Activated CD4-positive, alpha-beta T cell treated with anti-CD3 and anti-CD28 coated beads, Interleukin-2, amount 50 U/mL, for 24 hours (primary cell): Measurements from ENCODE around the gene DIPK1A.

Source experiments
- DNase-seq, 2 donors: peaks; one replicate each; pipeline ENCODE4 v3.0.0-alpha.2; 2020; ENCODE audit warnings: low read depth in 1 of 2, low spot score in 1 of 2

DIPK1A gene

DNA sequence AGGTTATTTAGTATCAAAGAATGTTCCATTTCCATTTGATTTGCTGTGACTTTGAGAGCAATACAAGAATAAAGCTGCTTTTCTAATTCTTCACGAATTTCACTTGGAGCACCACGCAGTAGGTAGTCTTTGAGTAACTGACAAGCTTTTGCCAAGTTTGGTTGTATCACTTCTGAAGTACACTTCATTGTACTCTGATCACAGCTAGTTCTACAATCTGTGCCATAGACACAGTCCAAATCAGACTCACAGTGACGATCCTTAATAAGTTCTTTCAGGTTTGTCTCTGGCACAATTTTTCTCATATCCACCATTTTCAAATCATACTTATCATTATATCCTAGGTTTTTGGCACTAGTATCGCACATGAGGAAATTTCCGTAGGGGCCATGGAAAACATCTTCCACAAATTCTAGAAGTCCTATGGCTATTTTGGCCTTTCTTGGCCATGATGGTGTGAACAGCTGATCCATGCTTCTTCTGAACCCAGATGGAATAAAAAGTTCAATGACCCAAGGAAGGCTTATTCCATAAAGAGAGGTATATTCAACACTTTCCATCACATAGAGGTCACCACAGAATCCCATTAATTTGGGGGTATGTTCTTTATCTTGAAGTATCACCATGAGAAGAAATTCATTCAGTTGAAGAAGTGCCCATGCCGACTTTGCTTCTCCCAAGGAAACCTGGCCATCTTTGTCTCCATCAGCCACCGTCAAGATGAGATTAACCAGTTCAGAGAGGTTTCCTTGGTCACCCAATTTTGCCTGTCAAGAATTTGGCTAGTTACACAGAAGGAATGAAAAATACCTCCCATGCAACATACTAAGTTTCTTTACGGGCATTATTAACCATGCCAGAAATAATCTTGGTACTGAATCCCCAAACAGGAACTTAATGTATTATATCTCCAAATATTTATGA lies 117.6 kb downstream of the DIPK1A start:
- no peak for DNase-seq

DNA sequence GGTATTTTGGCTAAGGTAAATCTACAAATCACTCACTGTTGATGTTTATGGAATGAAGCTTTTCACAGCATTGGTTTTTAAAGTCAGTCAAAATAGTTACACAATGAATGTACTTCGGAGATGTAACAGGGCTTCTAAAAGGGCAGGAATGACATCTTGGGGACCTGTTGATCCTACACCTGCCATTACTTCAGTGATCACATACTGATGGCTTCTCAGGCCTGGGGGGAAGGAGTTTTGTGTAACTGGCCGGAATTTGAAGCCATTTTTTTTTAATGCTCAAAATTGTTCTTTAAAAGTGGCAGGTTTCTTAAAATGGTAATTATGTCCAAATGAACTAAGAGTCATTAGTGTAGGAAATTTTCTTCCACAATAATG lies 118.2 kb downstream of the DIPK1A start:
- no peak for DNase-seq

DNA sequence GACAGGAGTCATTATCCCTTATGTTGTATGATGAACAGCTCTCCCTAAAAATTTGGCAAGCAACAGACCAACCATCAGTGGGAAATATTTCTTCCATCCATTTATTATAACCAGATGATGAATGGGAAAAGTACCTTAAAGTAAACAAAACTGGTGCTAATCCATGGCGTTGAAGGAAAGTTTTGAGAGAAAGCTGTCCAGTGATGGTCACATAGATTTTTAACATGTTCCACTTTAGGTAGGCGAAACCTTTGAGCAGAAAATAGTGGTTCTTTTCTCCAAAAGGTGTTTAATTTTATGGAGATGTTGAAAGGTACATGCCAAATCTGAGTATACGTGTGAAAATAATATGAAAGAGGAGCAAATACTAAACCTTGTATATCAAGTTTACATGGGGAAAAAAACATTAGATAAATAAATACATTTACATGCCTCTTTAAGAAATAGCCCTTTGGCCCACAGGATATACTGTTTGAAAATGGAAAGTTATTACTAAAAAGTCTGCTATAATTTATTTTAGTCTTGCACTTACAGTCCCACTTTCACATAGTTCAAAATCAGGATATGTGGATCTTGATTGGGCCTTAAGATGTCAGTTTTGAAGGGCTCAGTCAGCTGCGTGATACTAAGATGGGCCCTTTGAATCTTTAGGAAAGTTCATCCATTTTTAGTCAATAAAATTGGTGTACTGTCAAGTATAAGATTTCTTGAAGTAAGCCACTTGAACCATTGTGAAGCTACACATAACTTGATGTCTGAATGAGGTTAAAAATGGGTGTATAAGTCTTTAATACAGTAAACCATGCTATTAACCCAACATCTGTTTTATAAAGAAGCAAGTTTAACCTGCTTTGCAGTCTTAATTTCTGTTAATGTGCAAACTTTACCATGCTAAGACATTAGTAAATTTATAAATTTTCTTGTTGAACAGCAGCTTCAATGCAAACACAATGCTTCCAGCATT lies 118.9 kb downstream of the DIPK1A start:
- DNase-seq = no peak

DNA sequence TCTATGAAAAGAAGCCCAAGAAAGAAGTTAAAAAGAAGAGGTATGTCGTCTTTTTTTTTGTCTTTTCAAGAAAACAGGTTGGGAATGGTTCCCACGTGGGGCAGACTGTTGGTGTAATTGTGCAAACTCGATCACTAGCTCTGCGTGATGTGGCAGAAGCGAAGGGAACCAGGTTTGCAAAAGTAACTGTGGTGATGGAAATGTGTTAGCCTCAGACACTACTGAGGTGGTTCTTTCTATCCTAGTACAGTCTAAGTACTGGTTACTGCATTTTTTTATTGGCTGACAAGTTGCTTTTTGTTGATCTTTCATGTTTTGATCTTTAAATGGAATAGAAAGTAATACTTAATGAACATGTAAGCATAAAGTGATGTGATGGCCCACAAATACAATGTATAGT lies 120.7 kb downstream of the DIPK1A start:
- DNase-seq = no peak

DNA sequence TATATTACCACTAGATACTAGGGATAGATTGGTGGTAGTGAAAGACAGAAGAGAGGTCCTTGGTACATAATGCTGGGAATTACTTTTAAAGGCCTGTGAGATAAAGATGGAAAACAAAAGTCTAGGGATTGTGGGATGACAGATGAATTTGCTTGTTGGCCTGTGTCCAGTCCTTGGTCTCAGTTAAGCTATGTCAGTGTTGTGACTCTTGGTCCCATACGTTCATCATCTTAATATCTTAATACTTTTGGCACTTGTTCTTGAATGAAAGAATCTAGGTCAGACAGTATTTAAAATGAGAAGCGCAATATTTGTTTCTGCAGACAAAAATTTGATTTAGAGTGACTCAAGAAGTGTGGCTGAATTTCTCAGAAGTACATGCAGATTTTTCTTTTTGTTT lies 121.8 kb downstream of the DIPK1A start:
- DNase-seq = no peak

DNA sequence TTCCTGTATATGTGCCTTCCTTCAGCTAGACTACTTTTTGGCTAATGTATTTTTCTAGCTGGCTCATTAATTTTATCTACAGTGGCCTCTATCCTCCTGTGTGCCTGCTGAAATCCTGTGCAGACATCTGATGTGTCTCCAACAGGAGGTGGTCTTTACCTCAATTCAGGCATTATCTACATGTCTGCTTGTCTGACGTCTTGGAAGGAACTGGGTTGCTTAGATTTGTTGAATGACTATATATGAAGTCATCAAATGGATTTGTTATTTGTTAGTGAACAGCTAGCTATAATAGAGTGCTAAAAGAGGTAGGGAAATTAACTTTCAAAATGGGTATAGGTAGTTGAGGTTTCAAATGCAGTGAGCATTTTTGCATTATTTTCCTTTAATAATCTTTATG lies 122.7 kb downstream of the DIPK1A start:
- DNase-seq = no peak

DNA sequence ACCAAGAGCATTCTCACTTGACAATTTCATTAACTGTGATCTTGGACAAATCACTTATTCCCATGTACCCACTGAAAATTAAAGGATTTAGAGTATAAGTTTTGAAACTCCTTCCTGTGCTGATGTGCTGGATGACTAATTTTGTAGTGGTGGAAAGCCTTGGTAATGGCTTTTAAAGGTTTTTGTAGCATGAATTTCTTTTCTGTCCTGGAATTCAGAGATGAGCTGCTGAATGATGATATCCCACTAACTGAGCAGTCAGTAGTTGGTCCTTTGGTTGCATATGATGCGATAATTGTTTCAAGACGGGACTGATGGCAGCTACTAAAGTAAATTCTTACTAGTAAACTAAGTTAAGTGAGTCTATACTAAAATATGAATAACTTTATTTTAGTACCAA lies 124.2 kb downstream of the DIPK1A start:
- DNase-seq = no peak

DNA sequence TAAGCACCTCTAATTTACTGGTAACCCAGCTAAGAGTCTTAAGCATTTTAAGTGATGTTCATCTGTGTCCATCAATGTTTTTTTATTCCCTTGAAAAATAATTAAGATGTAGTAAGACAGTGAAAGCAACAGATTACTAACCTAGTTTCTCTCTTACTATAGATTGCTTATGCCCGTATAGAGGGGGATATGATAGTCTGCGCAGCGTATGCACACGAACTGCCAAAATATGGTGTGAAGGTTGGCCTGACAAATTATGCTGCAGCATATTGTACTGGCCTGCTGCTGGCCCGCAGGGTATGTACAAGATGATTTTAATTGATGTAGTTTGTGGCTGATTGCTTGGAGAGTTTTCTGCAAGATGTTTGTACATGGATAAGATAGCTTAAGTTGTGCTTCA lies 126.6 kb downstream of the DIPK1A start:
- no peak for DNase-seq

DNA sequence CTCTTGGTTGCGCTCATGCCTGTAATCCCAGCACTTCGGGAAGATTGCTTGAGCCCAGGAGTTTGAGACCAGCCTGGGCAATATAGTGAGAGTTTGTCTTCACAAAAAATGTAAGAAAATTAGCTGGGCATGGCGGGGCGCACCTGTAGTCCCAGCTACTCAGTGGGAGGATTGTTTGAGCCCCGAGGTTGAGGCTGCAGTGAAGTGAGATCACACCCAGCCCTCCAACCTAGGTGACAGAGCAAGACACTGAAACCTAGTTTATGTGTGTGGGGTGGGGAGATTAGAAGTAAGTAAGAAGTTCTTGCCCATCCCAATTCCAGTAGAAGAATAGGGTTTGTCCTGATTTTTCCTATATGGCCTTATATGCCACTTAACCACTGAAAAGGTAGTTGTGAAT lies 127.4 kb downstream of the DIPK1A start:
- DNase-seq = no peak

DNA sequence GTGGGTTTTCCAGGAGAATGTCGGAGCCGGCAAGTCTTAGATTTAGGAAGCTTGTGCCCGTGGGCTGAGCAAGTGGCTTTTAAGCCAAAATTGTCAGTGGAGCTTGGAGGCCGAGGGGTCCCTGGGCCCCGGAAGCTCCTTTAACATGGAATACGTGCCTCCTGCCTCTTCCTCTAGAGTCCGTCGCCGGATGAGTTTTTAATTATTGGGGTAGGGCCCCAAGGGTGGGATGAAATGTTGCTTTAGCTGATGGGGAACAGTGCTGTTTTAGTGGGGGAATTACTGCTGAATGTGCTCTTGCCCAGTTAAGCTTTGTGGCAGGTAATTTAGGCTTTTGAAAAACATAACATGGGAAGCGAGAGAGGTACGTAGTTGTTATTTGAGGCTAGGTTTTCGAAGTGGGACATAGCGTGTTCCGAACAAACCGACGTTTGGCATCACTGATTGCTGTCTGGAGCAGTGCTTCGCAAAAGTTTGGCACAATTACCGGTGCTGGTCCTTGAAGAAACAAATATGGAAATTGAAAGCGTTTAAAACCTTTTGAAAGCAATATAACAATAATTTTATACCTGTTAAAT lies 128.6 kb downstream of the DIPK1A start:
- DNase-seq = no peak

DNA sequence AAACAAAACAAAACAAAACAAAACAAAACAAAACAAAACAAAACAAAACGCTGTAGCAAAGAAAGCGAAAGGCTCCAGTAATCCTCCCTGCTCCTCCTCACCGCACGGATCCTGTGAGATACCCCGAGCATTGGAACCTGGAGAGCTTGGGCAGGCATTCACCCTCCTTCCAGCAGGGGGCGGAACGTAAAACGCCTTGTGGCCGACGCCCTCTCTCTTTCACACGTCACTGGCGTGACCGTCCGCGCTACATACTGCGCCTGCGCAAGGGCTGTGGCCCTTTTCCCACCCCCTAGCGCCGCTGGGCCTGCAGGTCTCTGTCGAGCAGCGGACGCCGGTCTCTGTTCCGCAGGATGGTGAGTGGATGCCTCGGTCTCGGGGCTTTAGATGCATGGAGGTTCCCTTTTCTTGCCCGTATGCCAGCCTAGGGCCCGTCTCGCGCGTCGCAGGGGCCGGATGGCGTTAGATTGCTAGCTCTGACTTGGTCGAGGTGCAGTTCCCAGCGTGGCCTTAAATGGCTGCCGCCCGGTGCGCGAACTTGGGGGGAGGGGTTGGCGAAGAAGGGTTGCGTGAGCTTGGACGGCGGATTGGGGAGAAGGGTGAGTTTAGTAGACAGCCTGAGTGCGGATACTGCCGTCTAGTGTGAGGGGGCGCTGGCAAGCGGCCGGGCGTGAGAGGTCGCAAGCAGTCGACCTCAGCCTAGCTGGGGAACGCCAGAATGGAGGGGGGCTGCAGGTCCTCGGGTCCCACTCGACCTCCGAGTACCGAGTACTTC lies 129.3 kb downstream of the DIPK1A start, which contains the start of gene RPL5:
Gene RPL5 (plus strand): TSS at position 279 of the 775 bp plus-strand sequence. CDS start 75 bp downstream, at position 354.
- peak; percentile 96 to 97 for DNase-seq

DNA sequence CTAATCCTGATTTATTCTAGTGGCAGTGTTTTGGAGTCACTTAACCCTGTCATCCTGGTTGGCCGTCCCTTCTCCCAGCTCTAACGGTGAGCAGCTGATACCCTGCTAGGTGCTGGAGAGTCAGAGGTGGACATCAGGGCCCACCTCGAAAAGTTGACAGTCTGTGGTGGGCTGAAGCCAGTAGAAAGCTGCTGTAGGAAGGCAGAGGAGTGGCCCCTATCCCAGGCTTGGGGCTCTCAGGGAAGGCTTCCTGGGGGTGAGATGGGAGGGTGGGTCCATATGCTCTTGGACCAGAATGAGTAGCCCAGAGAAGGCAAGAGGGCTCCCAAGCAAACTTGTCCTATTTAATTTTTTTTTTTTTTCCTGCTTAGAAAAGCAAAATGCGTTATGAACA lies 129.9 kb downstream of the DIPK1A start:
- no peak for DNase-seq

DNA sequence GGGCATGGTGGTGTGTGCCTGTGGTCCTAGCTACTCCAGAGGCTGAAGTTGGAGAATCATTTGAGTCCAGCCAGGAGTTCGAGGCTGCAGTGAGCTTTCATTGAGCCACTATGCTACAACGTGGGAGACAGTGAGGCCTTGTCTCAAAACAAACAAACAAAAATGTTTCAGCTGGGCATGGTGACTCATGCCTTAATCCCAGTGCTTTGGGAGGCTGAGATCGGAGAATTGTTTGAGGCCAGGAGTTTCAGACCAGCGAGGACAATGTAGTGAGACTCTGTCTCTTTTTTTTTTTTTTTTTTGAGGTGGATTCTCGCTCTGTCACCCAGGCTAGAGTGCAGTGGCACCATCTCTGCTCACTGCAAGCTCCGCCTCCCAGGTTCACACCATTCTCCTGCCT lies 134.5 kb downstream of the DIPK1A start:
- no peak for DNase-seq

DNA sequence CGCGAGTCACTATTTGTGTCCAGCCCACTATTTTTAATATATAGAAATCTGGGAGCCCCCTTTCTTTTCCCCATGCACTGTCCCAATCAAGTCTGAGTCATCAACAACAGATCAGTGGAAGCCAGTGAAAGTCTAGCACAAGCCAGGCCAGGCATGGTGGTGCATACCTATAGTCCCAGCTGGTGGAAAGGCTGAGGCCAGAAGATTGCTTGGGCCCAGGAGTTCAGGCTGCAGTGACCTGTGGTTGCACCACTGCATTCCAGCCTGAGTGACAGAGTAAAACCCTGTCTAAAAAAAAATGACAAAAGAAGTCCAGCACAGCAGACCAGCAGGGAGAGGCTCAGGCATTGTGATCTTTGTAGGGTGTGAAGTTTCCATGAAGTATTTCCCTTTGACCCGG lies 138.4 kb downstream of the DIPK1A start:
- DNase-seq = no peak

DNA sequence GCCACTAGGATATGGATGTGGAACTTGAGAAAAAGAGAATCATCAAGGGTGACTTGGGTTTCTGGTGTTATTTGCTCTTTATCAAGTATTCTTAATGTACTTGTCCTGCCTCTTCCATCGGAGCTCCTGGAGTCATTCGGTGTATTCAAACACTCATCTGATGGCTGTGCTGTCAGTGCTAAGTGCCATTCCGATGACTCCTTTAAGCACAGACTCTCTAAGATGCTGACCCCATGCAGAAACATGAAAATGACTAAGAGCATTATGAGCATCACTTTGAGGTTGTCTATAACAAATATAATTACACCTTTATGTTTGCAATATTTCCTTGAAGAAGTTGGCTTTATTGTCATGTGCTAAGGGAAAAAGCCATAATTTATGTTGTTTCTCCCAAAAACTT lies 140.7 kb downstream of the DIPK1A start:
- no peak for DNase-seq

DNA sequence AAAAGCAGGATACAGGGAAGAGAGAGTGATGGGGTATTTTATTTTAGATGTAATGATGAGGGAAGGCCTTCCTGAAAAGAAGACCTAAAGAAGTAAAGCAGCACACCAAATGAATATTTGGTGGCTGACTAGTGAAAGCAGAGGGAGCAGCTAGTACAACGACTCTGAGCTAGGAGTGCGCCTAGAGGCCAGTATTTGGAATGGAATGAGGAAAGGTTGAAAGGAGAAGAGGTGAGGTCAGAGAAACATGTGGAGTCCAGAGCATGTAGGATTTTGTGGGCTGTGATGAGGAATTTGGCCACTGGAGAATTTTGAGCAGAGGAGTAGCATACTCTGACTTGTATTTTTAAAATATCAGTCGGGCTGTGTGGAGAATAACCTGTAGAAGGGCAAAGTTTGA lies 141.2 kb downstream of the DIPK1A start:
- no peak for DNase-seq

DNA sequence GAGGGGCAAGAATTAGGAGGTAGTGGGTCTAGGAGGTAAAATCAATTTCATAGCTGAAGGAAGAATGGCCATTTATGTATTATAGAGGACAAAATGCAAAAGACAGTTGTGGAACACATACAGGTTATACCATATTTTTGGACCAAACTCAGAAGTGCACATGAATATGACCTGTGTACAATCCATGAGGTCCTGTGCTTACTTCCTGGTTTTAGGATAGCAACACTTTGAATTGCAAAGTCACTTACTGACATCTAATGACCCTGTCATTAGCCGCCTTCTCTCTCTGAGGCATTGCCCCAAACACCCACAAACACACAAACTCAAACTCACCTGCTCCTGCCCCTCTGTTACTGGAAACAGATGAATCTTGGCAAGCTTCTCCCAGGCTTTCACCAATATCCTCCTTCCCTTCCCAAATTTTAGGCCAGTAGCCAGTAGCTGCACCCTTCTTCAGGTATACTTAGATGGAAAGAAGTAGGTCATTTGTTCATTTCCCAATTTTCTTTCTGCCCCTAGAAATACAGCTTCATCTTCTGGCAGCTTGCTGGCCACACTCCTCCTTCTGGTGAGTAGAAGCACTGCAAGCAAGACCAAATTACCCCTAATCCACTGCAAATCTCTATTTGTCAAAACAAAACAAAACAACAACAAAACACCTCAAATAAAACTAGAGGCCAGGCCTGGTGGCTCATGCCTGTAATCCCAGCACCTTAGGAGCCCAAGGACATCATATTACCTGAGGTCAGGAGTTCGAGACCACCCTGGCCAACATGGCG lies 143.1 kb downstream of the DIPK1A start:
- no peak for DNase-seq

DNA sequence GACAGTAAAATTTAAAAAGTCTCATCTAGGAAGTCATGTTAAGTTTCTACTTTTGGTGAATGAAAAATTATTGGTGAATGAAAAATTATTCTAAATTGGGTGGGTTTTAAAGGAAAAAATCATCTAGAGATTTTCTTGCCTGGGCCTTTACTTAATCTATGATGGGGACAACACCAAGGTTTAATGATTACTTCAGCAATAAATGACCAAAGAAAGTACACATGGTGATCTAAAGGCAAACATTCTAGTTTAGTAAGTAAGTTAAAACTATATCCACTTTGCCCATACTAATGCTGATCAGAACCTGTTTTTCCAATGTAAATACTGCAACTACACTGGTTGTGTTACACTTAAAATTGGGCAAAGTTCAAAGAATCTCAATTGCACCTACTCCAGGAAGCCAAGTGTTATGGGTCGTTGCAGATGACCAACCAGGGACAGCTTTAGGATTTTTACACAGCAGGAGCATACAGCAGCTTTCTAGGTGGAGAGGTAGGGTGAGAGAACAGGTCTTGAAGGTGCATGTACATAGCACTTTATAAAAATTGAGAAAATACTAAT lies 144.0 kb downstream of the DIPK1A start:
- no peak for DNase-seq

DNA sequence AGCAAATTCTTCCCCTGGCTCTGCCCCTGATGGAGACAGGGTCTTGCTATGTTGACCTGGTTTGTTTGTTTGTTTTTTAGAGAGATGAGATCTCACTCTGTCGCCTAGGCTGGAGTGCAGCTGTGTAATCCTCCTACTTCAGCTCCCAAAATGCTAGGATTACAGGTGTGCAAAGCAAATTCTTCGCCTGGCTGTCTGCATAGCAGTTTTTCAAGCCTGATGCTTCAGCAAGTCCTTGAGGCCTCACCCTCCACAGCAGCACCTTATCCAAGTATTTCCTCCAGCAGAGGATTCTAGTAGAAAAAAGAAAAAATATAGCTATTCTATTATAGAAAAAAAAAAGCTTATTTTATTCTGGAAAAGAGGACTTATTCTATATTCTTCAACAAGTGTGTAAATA lies 144.5 kb downstream of the DIPK1A start:
- no peak for DNase-seq

DNA sequence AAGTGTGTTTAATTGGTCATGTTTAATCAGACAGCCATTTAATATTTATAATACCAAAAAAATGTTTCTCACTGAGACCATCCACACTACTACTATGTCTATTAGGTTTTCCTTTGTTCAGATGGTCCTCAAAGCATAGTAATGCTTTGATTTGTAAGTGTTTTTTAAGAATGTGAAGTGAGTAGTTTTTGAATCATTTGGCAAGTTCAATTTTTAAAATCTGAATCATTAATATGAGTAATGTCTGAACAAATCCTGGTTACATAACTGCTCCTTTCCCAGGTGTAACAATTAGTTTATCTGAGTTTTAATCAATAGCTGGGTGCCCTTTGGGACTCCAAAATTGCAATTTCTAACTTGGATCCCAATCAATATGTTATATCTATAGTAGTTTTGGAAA lies 152.9 kb downstream of the DIPK1A start:
- DNase-seq = no peak
